Measurements from ENCODE around the gene DNM3. TPM values are rescaled to one million over a fixed set of nuclear protein-coding genes. Genes with fewer than 3 reads are reported as not detected.
A peak's percentile ranks its signal among the peaks of the same experiment; 100 is the strongest.

The DNM3 gene
- total and polyA plus RNA-seq, 9 of the 15 experiments (the other 6 are each of a cell fraction or from before 2014, with no cell fraction given), result 0.08 to 0.36 (median 0.22) TPM; not detected in 1

- TF ChIP-seq AFF4 (CRISPR knock-in tag; IDR thresholded peaks at IDR 0.05), result 0 out of 2 replicates have a peak, but pooled peaks have one; percentile 35
- TF ChIP-seq JUN (IDR thresholded peaks at IDR 0.05; ENCODE audit: borderline replicate concordance, low read depth, low read length), result peak; percentile 6; the same call in 1 of the 2 replicates
- no peak for TF ChIP-seq JUN (CRISPR knock-in tag; IDR thresholded peaks at IDR 0.05; ENCODE audit: borderline replicate concordance)
- TF ChIP-seq NFIC (IDR thresholded peaks at IDR 0.05), result peak; percentile 82
- peak; percentile 89 for TF ChIP-seq MTA2 (IDR thresholded peaks at IDR 0.05; ENCODE audit: low read depth)
- peak; percentile 91 for TF ChIP-seq MECOM (CRISPR knock-in tag; IDR thresholded peaks at IDR 0.05)
- no peak for TF ChIP-seq ATF1 (CRISPR knock-in tag; IDR thresholded peaks at IDR 0.05)
- peak; percentile 69 for TF ChIP-seq ATF1 (tag; IDR thresholded peaks at IDR 0.05)
- peak; percentile 88 for TF ChIP-seq E2F3 (CRISPR knock-in tag; IDR thresholded peaks at IDR 0.05)
- TF ChIP-seq RNF2 (IDR thresholded peaks at IDR 0.05), result peak; percentile 55; the same call in 1 of the 2 replicates
- TF ChIP-seq EWSR1 (IDR thresholded peaks at IDR 0.05; ENCODE audit: borderline replicate concordance, low read depth, partially characterized antibody), result no peak
- no peak for TF ChIP-seq ATF7 (IDR thresholded peaks at IDR 0.05)
- TF ChIP-seq ARNT (IDR thresholded peaks at IDR 0.05), result no peak; a peak in 2 of 4 replicates
- no peak for TF ChIP-seq HOXB6 (CRISPR knock-in tag; IDR thresholded peaks at IDR 0.05; ENCODE audit: borderline replicate concordance)
- TF ChIP-seq HMGN3 (IDR thresholded peaks at IDR 0.05; ENCODE audit: borderline replicate concordance, extremely low read depth, insufficient read length, low read depth, low read length), result no peak
- TF ChIP-seq TFAP4 (CRISPR knock-in tag; IDR thresholded peaks at IDR 0.05; ENCODE audit: borderline replicate concordance), result peak; percentile 67
- TF ChIP-seq NFATC3 (IDR thresholded peaks at IDR 0.05), result no peak
These were observed 615.1 kb downstream of the DNM3 start (continued) for GRCh38 chr1:172456344-172456769.
